ENCODE data around the gene GTF2H4. TPM values are rescaled to one million over a fixed set of nuclear protein-coding genes. Genes with fewer than 3 reads are reported as not detected.

Gene GTF2H4
- total RNA-seq, 2 experiments from 2014 or later: 30.5 to 48.7 TPM

Small RNAs within 50 kb of the gene (microRNA-seq; reads per million reads assigned to microRNA genes)
- 9.1 reads per million, percentile 11 among the genes with 10 or more reads in this experiment for gene MIR4640 (ENCODE audit: borderline replicate concordance)

Small RNAs within 50 kb of the gene (small RNA-seq; reads per million reads assigned to genes)
- not detected for gene RF00019

Other genes starting within 250 kb of the GTF2H4 start
- gene DHX16, start 235.2 kb upstream of the GTF2H4 start, total RNA-seq (2014; rRNA removed; shearing (Covaris generic)): 27.1 and 30.5 TPM in 2 replicates
- 32.1 and 37.5 TPM in 2 replicates for gene DHX16, start 235.2 kb upstream of the GTF2H4 start, total RNA-seq (2022)
- gene PPP1R18, start 221.6 kb upstream of the GTF2H4 start, total RNA-seq (2014; rRNA removed; shearing (Covaris generic)): 65.2 and 66.9 TPM in 2 replicates
- 106 and 109 TPM in 2 replicates for gene PPP1R18, start 221.6 kb upstream of the GTF2H4 start, total RNA-seq (2022)
- gene NRM, start 217.2 kb upstream of the GTF2H4 start, total RNA-seq (2014; rRNA removed; shearing (Covaris generic)): 13.6 and 18.6 TPM in 2 replicates
- 36.7 and 44.0 TPM in 2 replicates for gene NRM, start 217.2 kb upstream of the GTF2H4 start, total RNA-seq (2022)
- 35.0 and 41.6 TPM in 2 replicates for gene MDC1, start 190.9 kb upstream of the GTF2H4 start, total RNA-seq (2014; rRNA removed; shearing (Covaris generic))
- gene MDC1, start 190.9 kb upstream of the GTF2H4 start, total RNA-seq (2022): 107 and 133 TPM in 2 replicates
- 1,287 and 1,346 TPM in 2 replicates for gene TUBB, start 187.9 kb upstream of the GTF2H4 start, total RNA-seq (2014; rRNA removed; shearing (Covaris generic))
- gene TUBB, start 187.9 kb upstream of the GTF2H4 start, total RNA-seq (2022): 1,244 and 1,350 TPM in 2 replicates
- 66.7 and 70.7 TPM in 2 replicates for gene FLOT1, start 165.5 kb upstream of the GTF2H4 start, total RNA-seq (2014; rRNA removed; shearing (Covaris generic))
- 108 and 117 TPM in 2 replicates for gene FLOT1, start 165.5 kb upstream of the GTF2H4 start, total RNA-seq (2022)
- 0.51 and 2.8 TPM in 2 replicates for gene IER3, start 163.7 kb upstream of the GTF2H4 start, total RNA-seq (2014; rRNA removed; shearing (Covaris generic))
- gene IER3, start 163.7 kb upstream of the GTF2H4 start, total RNA-seq (2022): 1.3 and 1.6 TPM in 2 replicates
- 14.0 and 15.4 TPM in 2 replicates for gene DDR1, start 23.7 kb upstream of the GTF2H4 start, total RNA-seq (2014; rRNA removed; shearing (Covaris generic))
- gene DDR1, start 23.7 kb upstream of the GTF2H4 start, total RNA-seq (2022): 24.6 and 30.3 TPM in 2 replicates
- 71.4 and 81.8 TPM in 2 replicates for gene VARS2, start 6.0 kb downstream of the GTF2H4 start, total RNA-seq (2014; rRNA removed; shearing (Covaris generic))
- 98.9 and 105 TPM in 2 replicates for gene VARS2, start 6.0 kb downstream of the GTF2H4 start, total RNA-seq (2022)
- not detected in 2 replicates for gene SFTA2, start 24.0 kb downstream of the GTF2H4 start, total RNA-seq (2014; rRNA removed; shearing (Covaris generic))
- gene SFTA2, start 24.0 kb downstream of the GTF2H4 start, total RNA-seq (2022): not detected in 2 replicates
- gene MUCL3, start 32.8 kb downstream of the GTF2H4 start, total RNA-seq (2014; rRNA removed; shearing (Covaris generic)): not detected in 2 replicates
- gene MUCL3, start 32.8 kb downstream of the GTF2H4 start, total RNA-seq (2022): not detected in 2 replicates
- not detected in 2 replicates for gene MUC21, start 75.5 kb downstream of the GTF2H4 start, total RNA-seq (2014; rRNA removed; shearing (Covaris generic))
- not detected in 2 replicates for gene MUC21, start 75.5 kb downstream of the GTF2H4 start, total RNA-seq (2022)
- gene MUC22, start 102.3 kb downstream of the GTF2H4 start, total RNA-seq (2014; rRNA removed; shearing (Covaris generic)): not detected in 2 replicates
- gene MUC22, start 102.3 kb downstream of the GTF2H4 start, total RNA-seq (2022): not detected in 2 replicates
- not detected in 2 replicates for gene C6orf15, start 204.4 kb downstream of the GTF2H4 start, total RNA-seq (2014; rRNA removed; shearing (Covaris generic))
- gene C6orf15, start 204.4 kb downstream of the GTF2H4 start, total RNA-seq (2022): not detected in 2 replicates
- not detected in 2 replicates for gene PSORS1C1, start 206.6 kb downstream of the GTF2H4 start, total RNA-seq (2014; rRNA removed; shearing (Covaris generic))
- gene PSORS1C1, start 206.6 kb downstream of the GTF2H4 start, total RNA-seq (2022): not detected in 2 replicates
- gene CDSN, start 212.2 kb downstream of the GTF2H4 start, total RNA-seq (2014; rRNA removed; shearing (Covaris generic)): not detected in 2 replicates
- not detected in 2 replicates for gene CDSN, start 212.2 kb downstream of the GTF2H4 start, total RNA-seq (2022)
- not detected in 2 replicates for gene PSORS1C2, start 230.9 kb downstream of the GTF2H4 start, total RNA-seq (2014; rRNA removed; shearing (Covaris generic))
- not detected in 2 replicates for gene PSORS1C2, start 230.9 kb downstream of the GTF2H4 start, total RNA-seq (2022)
- 23.9 and 33.0 TPM in 2 replicates for gene CCHCR1, start 249.6 kb downstream of the GTF2H4 start, total RNA-seq (2014; rRNA removed; shearing (Covaris generic))
- gene CCHCR1, start 249.6 kb downstream of the GTF2H4 start, total RNA-seq (2022): 31.5 and 33.0 TPM in 2 replicates